Lower leg skin (tissue), 3 donors: Measurements from ENCODE around the gene MRPL53.

ENCODE experiments used
- CTCF ChIP-seq, 3 donors: fragments of 450-650 bp; IDR thresholded peaks; one replicate each; pipeline ENCODE4 v1.5.1; 2016; ENCODE audit warnings: antibody characterized with exemption in 3 of 3, mild to moderate bottlenecking in 3 of 3, moderate library complexity in 2 of 3
- POLR2A ChIP-seq, 2 donors: fragments of 450-650 bp; IDR thresholded peaks; one replicate each; pipeline ENCODE4 v1.6.1; 2016 to 2017; ENCODE audit warnings: antibody characterized with exemption in 2 of 2, mild to moderate bottlenecking in 1 of 2, moderate library complexity in 1 of 2

GRCh38 chr2:74502147-74502719 is 29.8 kb upstream of the MRPL53 start:
- TF ChIP-seq CTCF (IDR thresholded peaks at IDR 0.05), result no peak
- TF ChIP-seq POLR2A (IDR thresholded peaks at IDR 0.05), result no peak
